Right atrium auricular region (tissue), 2 donors: ENCODE measurements around the gene CEP170B. TPM values are rescaled to one million over a fixed set of nuclear protein-coding genes. Genes with fewer than 3 reads are reported as not detected.
"Not testable (repeated sequence)": the region's sequence is repeated elsewhere in the genome, so short reads cannot be mapped to it uniquely, and the experiment has no call there.

ENCODE experiments used
- DNase-seq: peaks from one replicate; pipeline ENCODE4 v3.0.0-alpha.2; 2019; ENCODE audit warnings: low spot score
- H3K27ac ChIP-seq, 2 donors: fragments of 200-600 bp; sonication (generic); 1 replicate in 1 of 2; 2 replicates in 1 of 2; pipeline ENCODE4 v1.5.1; 2016 to 2019
- H3K27me3 ChIP-seq, 2 donors: fragments of 200-600 bp; sonication (generic); one replicate each; pipeline versions ENCODE4 v1.5.1 to v1.6.0; 2017 to 2019
- H3K36me3 ChIP-seq: fragments of 200-600 bp; sonication (generic); one replicate; pipeline ENCODE4 v1.5.1; 2016
- H3K4me1 ChIP-seq, 2 donors: fragments of 200-600 bp; sonication (generic); one replicate each; pipeline versions ENCODE4 v1.5.1 to v1.6.0; 2017 to 2019
- H3K4me3 ChIP-seq, 2 donors: fragments of 200-600 bp; sonication (generic); 1 replicate in 1 of 2; 2 replicates in 1 of 2; pipeline ENCODE4 v1.5.1; 2017 to 2019; ENCODE audit warnings: mild to moderate bottlenecking in 1 of 2, moderate library complexity in 1 of 2
- H3K9me3 ChIP-seq, 2 donors: fragments of 200-600 bp; sonication (generic); one replicate each; pipeline ENCODE4 v1.5.1; 2019
- CTCF ChIP-seq, 2 donors: fragments of 200-600 bp; sonication (generic); IDR thresholded peaks; one replicate each; pipeline ENCODE4 v1.5.1; 2019; ENCODE audit warnings: antibody characterized with exemption in 2 of 2
- total RNA-seq, 2 donors: library from RNA; depleted of rRNA; stranded (reverse); fragments of >200 nt; gene quantifications; one replicate each; pipeline ENCODE4 v1.1.0, GENCODE V29; 2016

Gene CEP170B
- total RNA-seq, 2 donors from 2014 or later = 7.9 to 15.1 TPM

- DNase-seq = no peak
- no peak overlapping the region for H3K27ac ChIP-seq
- no peaks in the 10 kb centered on the region for H3K36me3 ChIP-seq
- no peak overlapping the region for H3K4me3 ChIP-seq
- TF ChIP-seq CTCF (IDR thresholded peaks at IDR 0.05) = no peak
- no peaks in the 10 kb centered on the region for H3K27me3 ChIP-seq
- H3K9me3 ChIP-seq = no peaks in the 10 kb centered on the region
- no peaks in the 10 kb centered on the region for H3K4me1 ChIP-seq
Observed at GRCh38 chr14:104852280-104852663, 12.8 kb upstream of the CEP170B start.

DNA sequence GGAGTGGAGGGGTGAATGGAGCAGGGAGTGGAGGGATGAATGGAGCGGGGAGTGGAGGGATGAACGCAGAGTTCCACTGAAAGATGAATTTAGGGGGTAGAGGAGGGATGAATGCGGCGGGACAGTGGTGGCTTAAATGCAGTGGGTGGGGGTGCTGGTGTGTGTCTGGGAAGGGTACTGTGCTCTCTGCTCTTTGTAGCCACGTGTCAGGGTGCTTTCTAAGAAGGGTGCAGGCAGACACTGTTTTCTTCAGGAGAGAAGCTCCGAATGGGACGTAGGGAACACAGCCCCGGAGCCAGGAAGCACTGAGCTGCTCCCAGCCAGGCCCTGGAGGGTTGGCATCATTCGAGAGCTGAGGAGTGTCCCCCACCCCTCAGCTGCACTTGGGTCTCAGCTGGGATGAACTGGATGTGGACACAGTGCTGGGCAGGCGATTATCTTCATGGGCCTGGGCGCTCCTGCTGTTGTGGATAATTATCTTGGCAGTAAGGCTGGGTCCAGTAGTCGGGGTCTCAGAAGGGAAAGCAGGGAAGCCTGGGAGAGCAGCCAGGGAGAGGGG lies 9.5 kb upstream of the CEP170B start:
- no peak for DNase-seq
- no peak for TF ChIP-seq CTCF (IDR thresholded peaks at IDR 0.05)
- no peak overlapping the region for H3K4me3 ChIP-seq
- no peaks in the 10 kb centered on the region for H3K9me3 ChIP-seq
- no peaks in the 10 kb centered on the region for H3K36me3 ChIP-seq
- H3K27me3 ChIP-seq = no peaks in the 10 kb centered on the region
- no peaks in the 10 kb centered on the region for H3K4me1 ChIP-seq
- no peak overlapping the region for H3K27ac ChIP-seq

DNA sequence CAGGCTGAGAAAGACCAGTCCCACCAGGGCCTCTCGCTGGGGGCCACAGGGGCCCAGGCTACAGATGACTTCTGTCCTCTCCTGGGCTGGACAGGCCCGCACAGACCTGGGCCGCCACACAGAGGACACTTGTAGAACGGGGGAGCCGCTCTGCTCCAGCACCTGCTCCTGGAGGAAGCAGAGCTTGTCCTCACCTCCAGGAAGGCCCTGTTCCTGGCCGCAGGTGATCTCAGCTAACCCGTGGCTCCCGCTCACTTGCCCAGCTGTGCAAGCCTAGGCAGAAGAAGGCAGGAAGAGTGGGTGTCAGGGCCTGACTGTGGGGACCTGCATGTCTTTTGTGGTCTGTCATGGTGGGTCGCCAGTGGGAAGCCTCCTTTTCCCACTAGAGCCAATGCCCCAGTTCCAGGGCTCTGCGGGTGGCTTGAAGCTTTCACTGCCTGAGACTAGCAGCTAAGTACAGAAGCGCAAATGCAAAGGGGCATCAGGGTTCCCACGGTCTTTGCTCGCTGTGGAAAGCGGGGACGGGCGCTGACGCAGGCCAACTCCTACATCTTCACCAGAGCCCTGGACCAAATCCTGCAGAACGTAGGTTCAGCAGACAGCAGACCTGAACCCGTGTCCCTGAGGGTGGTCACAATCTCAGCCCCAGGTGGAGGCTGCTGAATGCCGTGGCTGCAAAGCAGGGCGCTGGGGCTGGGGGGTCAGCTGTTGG lies 8.8 kb upstream of the CEP170B start:
- DNase-seq = no peak
- H3K36me3 ChIP-seq = no peaks in the 10 kb centered on the region
- H3K27ac ChIP-seq = no peak overlapping the region
- TF ChIP-seq CTCF (IDR thresholded peaks at IDR 0.05) = no peak
- no peak overlapping the region for H3K4me3 ChIP-seq
- no peaks in the 10 kb centered on the region for H3K4me1 ChIP-seq
- no peaks in the 10 kb centered on the region for H3K9me3 ChIP-seq
- no peaks in the 10 kb centered on the region for H3K27me3 ChIP-seq

GRCh38 chr14:104856869-104857860 lies 7.9 kb upstream of the CEP170B start:
- H3K36me3 ChIP-seq = no peaks in the 10 kb centered on the region
- DNase-seq = no peak
- H3K4me3 ChIP-seq = no peak overlapping the region
- TF ChIP-seq CTCF (IDR thresholded peaks at IDR 0.05) = no peak
- H3K27me3 ChIP-seq = no peaks in the 10 kb centered on the region
- H3K4me1 ChIP-seq = no peaks in the 10 kb centered on the region
- H3K9me3 ChIP-seq = no peaks in the 10 kb centered on the region
- H3K27ac ChIP-seq = no peak overlapping the region

GRCh38 chr14:104857931-104858330 lies 7.1 kb upstream of the CEP170B start:
- not testable (repeated sequence) for H3K4me1 ChIP-seq, H3K27me3 ChIP-seq, DNase-seq, H3K4me3 ChIP-seq, H3K27ac ChIP-seq, H3K9me3 ChIP-seq, H3K36me3 ChIP-seq
